Measurements from ENCODE around the gene CTAG2.
"Not testable (repeated sequence)": the region's sequence is repeated elsewhere in the genome, so short reads cannot be mapped to it uniquely, and the experiment has no call there.

Gene CTAG2

DNA sequence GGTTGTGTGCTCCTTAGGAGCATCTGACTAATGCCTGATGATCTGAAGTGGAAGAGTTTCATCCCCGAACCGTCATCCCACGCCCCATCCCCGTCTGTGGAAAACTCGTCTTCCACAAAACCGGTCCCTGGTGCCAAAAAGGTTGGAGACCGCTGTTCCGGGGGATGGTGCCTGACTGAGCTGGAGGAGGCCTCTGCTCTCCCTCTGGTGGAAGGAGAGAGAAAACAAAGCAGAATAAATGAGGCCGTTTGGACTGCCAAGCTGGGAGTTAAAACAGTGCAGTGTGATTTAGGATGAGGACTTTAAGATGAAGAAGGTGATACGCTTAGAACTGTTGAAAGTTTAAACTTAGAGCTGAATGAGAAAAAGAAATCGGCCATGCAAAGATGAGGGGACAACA is 19.7 kb downstream of the CTAG2 start:
- H3K4me3 ChIP-seq (replicated peaks; ENCODE audit: low read depth, low read length); DNase-seq (ENCODE audit: low read depth): not testable (repeated sequence)

- DNase-seq (ENCODE audit: low read depth); H3K4me3 ChIP-seq (replicated peaks; ENCODE audit: low read depth, low read length): not testable (repeated sequence)
Measured at GRCh38 chrX:154630949-154631348, 22.4 kb downstream of the CTAG2 start.

- H3K4me3 ChIP-seq (replicated peaks; ENCODE audit: low read depth, low read length); DNase-seq (ENCODE audit: low read depth): not testable (repeated sequence)
Measured at GRCh38 chrX:154628960-154629359, 24.4 kb downstream of the CTAG2 start.

GRCh38 chrX:154620767-154621414 is 32.5 kb downstream of the CTAG2 start:
- DNase-seq (ENCODE audit: low read depth), result not testable (repeated sequence)

GRCh38 chrX:154619182-154619581 is 34.2 kb downstream of the CTAG2 start, which contains the start of gene CTAG1B:
Gene CTAG1B (minus strand): TSS chrX:154619282. CDS start chrX:154619218, 64 bp downstream.
- not testable (repeated sequence) for H3K4me3 ChIP-seq (replicated peaks; ENCODE audit: low read depth, low read length); DNase-seq (ENCODE audit: low read depth)

More at GRCh38 chrX:154620767-154621414, 32.5 kb downstream of the CTAG2 start:
- H3K4me3 ChIP-seq (replicated peaks; ENCODE audit: low read depth, low read length), result not testable (repeated sequence)

- H3K4me3 ChIP-seq (replicated peaks; ENCODE audit: low read depth, low read length); DNase-seq (ENCODE audit: low read depth): not testable (repeated sequence)
Measured at GRCh38 chrX:154613586-154613985, 39.8 kb downstream of the CTAG2 start.

GRCh38 chrX:154611146-154611545 is 42.2 kb downstream of the CTAG2 start:
- not testable (repeated sequence) for H3K4me3 ChIP-seq (replicated peaks; ENCODE audit: low read depth, low read length); DNase-seq (ENCODE audit: low read depth)

DNA sequence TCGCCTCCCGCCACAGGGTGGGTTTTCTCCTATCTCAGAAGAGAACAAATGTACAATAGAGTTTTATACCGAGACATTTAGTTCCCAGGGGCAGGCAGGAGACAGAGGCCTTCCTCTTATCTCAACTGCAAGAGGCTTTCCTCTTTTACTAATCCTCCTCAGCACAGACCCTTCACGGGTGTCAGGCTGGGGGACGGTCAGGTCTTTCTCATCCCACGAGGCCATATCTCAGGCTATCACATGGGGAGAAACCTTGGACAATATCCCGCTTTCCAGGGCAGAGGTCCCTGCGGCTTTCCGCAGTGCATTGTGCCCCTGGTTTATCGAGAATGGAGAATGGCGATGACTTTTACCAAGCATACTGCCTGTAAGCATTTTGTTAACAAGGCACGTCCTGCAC is 44.6 kb downstream of the CTAG2 start:
- H3K4me3 ChIP-seq (replicated peaks; ENCODE audit: low read depth, low read length); DNase-seq (ENCODE audit: low read depth): not testable (repeated sequence)

- DNase-seq (ENCODE audit: low read depth), result not testable (repeated sequence)
Measured at GRCh38 chrX:154607976-154608375, 45.4 kb downstream of the CTAG2 start.

GRCh38 chrX:154607370-154607769 is 46.0 kb downstream of the CTAG2 start:
- no peak overlapping the region for H3K4me3 ChIP-seq (replicated peaks; ENCODE audit: low read depth, low read length)
- TF ChIP-seq, protein P1, sequence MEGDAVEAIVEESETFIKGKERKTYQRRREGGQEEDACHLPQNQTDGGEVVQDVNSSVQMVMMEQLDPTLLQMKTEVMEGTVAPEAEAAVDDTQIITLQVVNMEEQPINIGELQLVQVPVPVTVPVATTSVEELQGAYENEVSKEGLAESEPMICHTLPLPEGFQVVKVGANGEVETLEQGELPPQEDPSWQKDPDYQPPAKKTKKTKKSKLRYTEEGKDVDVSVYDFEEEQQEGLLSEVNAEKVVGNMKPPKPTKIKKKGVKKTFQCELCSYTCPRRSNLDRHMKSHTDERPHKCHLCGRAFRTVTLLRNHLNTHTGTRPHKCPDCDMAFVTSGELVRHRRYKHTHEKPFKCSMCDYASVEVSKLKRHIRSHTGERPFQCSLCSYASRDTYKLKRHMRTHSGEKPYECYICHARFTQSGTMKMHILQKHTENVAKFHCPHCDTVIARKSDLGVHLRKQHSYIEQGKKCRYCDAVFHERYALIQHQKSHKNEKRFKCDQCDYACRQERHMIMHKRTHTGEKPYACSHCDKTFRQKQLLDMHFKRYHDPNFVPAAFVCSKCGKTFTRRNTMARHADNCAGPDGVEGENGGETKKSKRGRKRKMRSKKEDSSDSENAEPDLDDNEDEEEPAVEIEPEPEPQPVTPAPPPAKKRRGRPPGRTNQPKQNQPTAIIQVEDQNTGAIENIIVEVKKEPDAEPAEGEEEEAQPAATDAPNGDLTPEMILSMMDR (IDR thresholded peaks at IDR 0.05; ENCODE audit: low read length, missing control alignments), result no peak
- DNase-seq (ENCODE audit: low read depth), result no peak

More at GRCh38 chrX:154607976-154608375, 45.4 kb downstream of the CTAG2 start:
- H3K4me3 ChIP-seq (replicated peaks; ENCODE audit: low read depth, low read length), result not testable (repeated sequence)

DNA sequence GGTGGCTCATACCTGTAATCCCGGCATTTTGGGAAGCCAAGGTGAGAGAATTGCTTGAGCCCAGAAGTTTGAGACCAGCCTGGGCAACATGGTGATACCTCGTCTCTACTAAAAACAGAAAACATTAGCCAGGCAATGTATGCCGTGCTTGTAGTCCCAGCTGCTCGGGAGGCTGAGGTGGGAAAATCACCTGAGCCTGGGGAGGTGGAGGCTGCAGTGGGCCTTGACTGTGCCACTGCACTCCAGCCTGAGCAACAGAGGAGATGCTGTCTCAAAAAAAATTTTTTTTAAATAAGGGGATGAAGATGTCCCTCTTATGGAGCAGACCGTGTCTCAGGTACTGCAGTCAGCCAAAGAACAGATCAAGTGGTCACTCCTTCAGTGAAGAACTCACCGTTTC is 47.8 kb downstream of the CTAG2 start:
- no peak overlapping the region for H3K4me3 ChIP-seq (replicated peaks; ENCODE audit: low read depth, low read length)
- DNase-seq (ENCODE audit: low read depth), result no peak
- TF ChIP-seq, protein P1 (IDR thresholded peaks at IDR 0.05; ENCODE audit: low read length, missing control alignments), result no peak

All from fibroblast of pulmonary artery (primary cell).